Measurements from ENCODE around the gene SPAG17.

The SPAG17 gene

GRCh38 chr1:118185084-118185832 lies at the start of gene SPAG17:
Gene SPAG17, minus strand, starts transcription at chr1:118185228. Its CDS starts 71 bp downstream, at chr1:118185157.
- peak; percentile 11 to 17 for DNase-seq

- no peak for DNase-seq
Measured at GRCh38 chr1:118225471-118225870, 40.4 kb upstream of the SPAG17 start.

GRCh38 chr1:118223426-118223825 lies 38.4 kb upstream of the SPAG17 start:
- DNase-seq = no peak

- no peak for DNase-seq
Measured at GRCh38 chr1:118219438-118219837, 34.4 kb upstream of the SPAG17 start.

- DNase-seq = no peak
Measured at GRCh38 chr1:118217141-118217838, 32.3 kb upstream of the SPAG17 start.

GRCh38 chr1:118214866-118215265 lies 29.8 kb upstream of the SPAG17 start:
- DNase-seq = no peak

GRCh38 chr1:118210723-118211110 lies 25.7 kb upstream of the SPAG17 start:
- DNase-seq = no peak

GRCh38 chr1:118210051-118210722 lies 25.2 kb upstream of the SPAG17 start:
- DNase-seq = no peak

GRCh38 chr1:118209648-118210047 lies 24.6 kb upstream of the SPAG17 start:
- DNase-seq = no peak

GRCh38 chr1:118206966-118207365 lies 21.9 kb upstream of the SPAG17 start:
- no peak for DNase-seq

GRCh38 chr1:118204648-118205047 lies 19.6 kb upstream of the SPAG17 start:
- DNase-seq = no peak

- no peak for DNase-seq
Measured at GRCh38 chr1:118204105-118204504, 19.1 kb upstream of the SPAG17 start.

- DNase-seq = no peak
Measured at GRCh38 chr1:118202076-118202608, 17.1 kb upstream of the SPAG17 start.

GRCh38 chr1:118201524-118201923 lies 16.5 kb upstream of the SPAG17 start:
- DNase-seq = no peak

- DNase-seq = no peak
Measured at GRCh38 chr1:118200836-118201235, 15.8 kb upstream of the SPAG17 start.

GRCh38 chr1:118190561-118190960 lies 5.5 kb upstream of the SPAG17 start:
- no peak for DNase-seq

GRCh38 chr1:118189564-118189963 lies 4.5 kb upstream of the SPAG17 start:
- no peak for DNase-seq

GRCh38 chr1:118188411-118188810 lies 3.4 kb upstream of the SPAG17 start:
- no peak for DNase-seq

- no peak for DNase-seq
Measured at GRCh38 chr1:118186026-118186425, 998 bp upstream of the SPAG17 start.

- no peak for DNase-seq
Measured at GRCh38 chr1:118184739-118185083, 317 bp downstream of the SPAG17 start.

GRCh38 chr1:118183586-118183985 lies 1.4 kb downstream of the SPAG17 start:
- DNase-seq = no peak

GRCh38 chr1:118177998-118178397 lies 7.0 kb downstream of the SPAG17 start:
- DNase-seq = no peak

GRCh38 chr1:118169016-118169415 lies 16.0 kb downstream of the SPAG17 start:
- DNase-seq = no peak

- no peak for DNase-seq
Measured at GRCh38 chr1:118160806-118161205, 24.2 kb downstream of the SPAG17 start.
